GM21367 (cell line): Measurements from ENCODE around the gene TNXB.
"Not testable (repeated sequence)": the region's sequence is repeated elsewhere in the genome, so short reads cannot be mapped to it uniquely, and the experiment has no call there.

Source experiments
- ATAC-seq: cut with Tn5 transposase; IDR thresholded peaks from one replicate; pipeline ENCODE4 v1.9.1; 2021; ENCODE audit not compliant: unreplicated experiment

The TNXB gene

GRCh38 chr6:32067521-32067920 is 41.6 kb downstream of the TNXB start:
- ATAC-seq = not testable (repeated sequence)

DNA sequence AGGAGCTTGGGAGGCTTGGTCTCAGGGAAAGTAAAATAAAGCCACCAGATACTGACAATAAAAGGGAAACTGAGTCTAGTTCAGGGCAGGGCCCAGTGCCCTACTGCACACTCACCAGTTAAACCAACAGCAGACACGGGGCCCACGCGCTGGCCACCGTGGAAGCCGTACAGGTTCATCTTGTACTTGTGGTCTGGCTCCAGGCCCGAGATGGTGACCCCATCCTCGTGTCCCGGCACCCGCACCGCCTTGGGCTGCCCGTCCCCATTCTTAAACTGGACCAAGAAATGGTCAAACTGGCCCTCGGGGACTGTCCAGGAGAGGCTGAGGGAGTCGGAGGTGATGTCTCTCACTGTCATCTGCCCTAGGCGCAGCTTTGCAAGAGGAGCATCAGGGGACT is 44.4 kb downstream of the TNXB start:
- no peak for ATAC-seq

- ATAC-seq = no peak
Observed at GRCh38 chr6:32060966-32061655, 48.0 kb downstream of the TNXB start.

GRCh38 chr6:32058511-32058963 is 50.6 kb downstream of the TNXB start:
- ATAC-seq = no peak

DNA sequence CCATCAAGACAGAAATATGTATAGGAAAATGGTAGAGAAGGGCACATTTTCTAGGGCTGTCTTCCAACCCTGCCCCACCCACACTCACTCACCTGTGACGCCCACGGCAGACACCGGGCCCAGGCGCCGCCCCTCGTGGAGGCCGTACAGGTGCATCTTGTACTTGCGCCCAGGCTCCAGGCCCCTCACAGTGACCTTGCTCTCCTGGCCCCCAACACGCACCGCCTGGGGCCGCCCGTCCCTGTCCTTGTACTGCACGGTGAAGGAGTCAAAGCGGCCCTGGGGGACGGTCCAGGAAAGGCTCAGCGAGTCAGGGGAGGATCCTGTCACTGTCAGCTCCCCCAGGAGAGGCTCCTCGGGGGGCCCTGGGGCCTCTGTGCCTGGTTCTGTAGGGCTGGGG is 51.2 kb downstream of the TNXB start:
- no peak for ATAC-seq

DNA sequence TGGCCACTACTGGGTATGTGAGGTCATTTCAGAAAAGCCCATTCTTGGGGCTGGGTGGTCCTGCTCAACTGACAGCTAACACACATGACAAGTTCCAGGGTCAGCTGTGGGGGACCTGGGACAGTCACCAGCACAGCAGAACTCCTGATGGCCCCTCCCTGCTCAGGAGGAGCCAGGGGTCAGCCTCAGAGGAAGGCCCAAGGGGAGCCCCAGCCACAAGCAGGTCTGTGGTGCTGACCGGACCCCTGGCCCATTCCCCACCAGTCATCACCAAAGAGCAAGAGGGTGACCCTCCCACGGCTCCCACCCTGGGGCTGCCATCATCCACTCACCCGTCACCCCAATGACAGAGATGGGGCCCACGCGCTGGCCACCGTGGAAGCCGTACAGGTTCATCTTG is 52.9 kb downstream of the TNXB start:
- ATAC-seq = no peak

DNA sequence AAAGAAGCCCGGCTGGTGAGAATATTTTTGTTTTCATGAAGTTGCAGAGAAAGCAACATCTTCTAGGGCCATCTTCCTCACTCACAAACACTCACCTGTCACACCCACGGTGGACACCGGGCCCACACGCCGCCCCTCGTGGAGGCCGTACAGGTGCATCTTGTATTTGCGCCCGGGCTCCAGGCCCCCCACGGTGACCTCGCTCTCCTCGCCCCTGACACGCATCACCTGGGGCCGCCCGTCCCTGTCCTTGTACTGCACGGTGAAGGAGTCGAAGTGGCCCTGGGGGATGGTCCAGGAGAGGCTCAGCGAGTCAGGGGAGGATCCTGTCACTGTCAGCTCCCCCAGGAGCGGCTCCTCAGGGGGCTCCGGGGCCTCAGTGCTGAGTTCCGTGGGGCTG is 53.4 kb downstream of the TNXB start:
- not testable (repeated sequence) for ATAC-seq

- ATAC-seq = not testable (repeated sequence)
Observed at GRCh38 chr6:32053314-32053713, 55.8 kb downstream of the TNXB start.

- ATAC-seq = not testable (repeated sequence)
Observed at GRCh38 chr6:32052626-32053025, 56.5 kb downstream of the TNXB start.

DNA sequence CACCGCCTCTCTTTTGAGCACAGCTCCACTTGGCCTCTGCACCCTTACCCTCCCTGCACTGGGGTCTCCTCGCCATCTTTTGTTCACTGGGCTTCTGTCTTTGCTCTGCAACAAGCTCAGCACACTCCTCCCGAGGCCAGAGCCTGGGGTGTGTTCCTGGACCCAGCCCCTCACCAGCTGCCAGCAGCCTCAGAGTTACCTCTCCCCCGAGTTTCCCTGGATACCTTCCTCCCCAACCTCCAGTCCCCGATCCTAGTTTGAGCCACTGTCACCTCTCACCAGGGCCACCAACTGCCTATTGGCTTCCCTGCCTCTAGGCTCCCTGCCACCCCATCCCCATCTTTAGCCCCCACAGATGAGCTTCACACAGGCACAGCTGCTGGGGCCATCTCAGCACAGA is 58.6 kb downstream of the TNXB start:
- ATAC-seq = no peak

- not testable (repeated sequence) for ATAC-seq
Observed at GRCh38 chr6:32049736-32050135, 59.4 kb downstream of the TNXB start.

GRCh38 chr6:32049149-32049548 is 60.0 kb downstream of the TNXB start:
- not testable (repeated sequence) for ATAC-seq

DNA sequence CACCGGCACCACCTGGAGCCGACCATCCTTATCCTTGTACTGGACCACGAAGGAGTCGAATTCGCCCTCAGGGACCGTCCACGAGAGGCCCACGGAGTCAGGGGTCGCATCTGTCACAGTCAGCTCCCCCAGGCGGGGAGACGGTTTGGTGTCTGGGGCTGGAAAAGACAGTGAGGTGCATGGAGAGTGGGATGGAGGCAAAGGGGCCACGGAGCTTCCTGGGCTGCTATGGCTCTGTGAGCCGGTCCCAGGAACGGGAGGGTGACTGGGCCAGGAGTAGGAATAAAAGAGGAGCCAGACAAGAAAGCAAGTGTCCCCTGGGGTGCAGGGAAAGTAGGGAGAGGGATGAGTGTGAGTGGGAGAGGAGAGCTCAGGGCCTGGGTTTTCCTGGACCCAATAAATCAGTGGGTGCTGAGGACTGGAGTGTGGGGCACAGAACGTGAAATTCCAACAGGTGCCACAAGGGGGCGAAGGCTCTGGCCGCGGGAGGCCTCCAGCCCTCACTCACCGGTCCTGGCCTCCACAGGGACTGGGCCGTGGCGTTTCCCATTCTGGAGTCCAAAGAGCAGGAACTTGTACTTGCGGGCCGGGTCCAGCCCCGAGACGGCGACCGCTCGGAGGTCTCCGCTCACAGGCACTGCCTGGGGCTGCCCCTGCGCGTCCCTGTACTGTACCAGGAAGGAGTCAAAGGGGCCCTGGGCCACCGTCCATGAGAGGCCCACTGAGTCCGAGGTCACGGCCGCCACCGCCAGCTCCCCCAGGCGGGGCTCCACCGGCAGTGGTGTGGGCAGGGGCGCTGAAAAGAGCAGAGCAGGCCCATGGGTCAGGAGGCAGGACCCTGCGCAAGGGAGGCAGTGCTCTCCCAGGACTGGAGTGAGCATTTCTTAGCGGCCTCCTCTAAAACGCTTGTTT is 61.0 kb downstream of the TNXB start:
- ATAC-seq = no peak

DNA sequence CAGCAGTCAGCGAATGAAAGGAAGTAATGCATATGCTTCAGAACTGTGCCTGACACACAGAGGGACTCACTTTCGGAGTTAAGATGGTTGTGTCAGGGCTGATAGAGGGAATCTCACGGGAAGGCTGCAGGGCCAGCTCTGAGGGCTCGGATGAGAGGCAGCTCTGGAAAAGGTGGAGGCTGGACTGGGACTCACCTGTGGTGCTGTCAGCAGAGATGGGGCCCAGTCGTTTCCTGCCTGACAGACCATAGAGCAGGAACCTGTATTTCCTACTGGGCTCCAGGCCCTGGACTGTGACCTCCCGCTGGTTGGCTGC is 61.6 kb downstream of the TNXB start:
- no peak for ATAC-seq

DNA sequence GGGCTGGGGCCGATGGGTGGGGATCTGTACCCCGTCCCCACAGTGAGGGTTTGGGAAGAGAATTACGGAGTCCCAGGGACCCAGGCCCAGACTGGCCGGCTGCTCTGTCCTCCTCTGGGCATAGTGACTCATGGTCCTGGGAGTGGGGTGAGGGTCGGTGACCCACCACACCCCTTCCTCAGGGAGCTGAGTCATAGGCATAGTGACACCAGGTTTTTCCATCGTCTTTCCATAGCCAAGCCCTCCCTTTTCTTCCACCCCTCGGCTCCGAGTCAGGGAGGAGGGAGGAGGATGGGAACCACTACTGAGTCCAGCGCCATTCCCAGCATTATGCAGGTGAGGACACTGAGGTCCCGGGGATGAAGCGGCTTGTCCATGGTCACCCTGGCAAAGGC is 62.1 kb downstream of the TNXB start:
- ATAC-seq = no peak

- no peak for ATAC-seq
Observed at GRCh38 chr6:32046450-32047083, 62.6 kb downstream of the TNXB start.

DNA sequence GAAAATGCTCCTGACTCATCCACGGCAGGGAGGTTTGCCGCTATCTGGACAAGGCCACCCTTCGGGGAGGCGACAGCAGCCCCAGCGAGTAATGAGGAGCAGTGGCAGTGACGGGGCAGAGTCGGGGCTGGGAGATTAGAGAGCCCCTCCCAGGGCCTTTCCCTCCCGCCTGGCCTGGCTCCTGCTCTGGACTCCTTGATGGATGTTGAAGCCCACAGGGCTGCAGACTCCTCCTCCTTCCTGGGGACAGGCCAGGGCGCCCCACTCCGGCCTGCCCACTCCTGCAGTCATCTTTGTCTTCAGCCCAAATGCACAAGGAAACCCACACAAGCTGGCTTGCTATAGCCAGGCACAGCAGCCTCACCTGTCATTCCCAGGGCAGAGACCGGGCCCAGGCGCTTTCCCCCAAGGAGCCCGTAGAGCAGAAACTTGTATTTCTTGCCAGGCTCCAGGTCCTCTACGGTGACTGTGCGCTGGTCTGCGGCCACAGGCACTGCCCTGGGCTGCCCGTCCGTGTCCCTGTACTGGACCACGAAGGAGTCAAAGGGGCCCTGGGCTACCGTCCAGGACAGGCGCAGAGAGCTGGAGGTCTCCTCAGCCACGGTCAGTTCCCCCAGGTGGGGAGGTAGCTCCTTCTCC is 63.2 kb downstream of the TNXB start:
- ATAC-seq = no peak

- ATAC-seq = not testable (repeated sequence)
Observed at GRCh38 chr6:32044916-32045315, 64.2 kb downstream of the TNXB start.

- not testable (repeated sequence) for ATAC-seq
Observed at GRCh38 chr6:32043589-32044380, 65.4 kb downstream of the TNXB start.

DNA sequence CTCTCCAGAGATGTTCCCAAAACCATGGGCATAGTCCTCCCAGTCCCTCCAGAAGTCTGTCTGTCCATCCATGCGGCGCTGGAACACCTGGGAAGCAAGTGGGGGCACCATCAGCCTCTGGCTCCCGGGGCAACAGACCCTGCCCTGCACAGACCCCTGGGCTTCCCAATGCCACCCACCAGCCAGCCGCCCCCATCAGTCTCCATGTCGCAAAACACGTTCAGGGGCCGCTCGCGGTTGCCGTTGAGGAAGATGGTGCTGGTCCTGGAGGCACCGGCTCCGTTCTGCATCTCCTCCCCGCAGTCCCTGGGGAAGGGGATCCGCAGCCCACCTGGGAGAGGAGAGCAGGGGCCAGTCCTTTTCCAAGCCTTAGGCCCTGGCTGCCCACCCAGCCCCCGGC is 66.9 kb downstream of the TNXB start:
- not testable (repeated sequence) for ATAC-seq

- ATAC-seq = not testable (repeated sequence)
Observed at GRCh38 chr6:32041385-32041784, 67.8 kb downstream of the TNXB start.
